CD4-positive, CD25-positive, alpha-beta regulatory T cell (primary cell): ENCODE data around the gene TFPI. TPM values are rescaled to one million over a fixed set of nuclear protein-coding genes. Genes with fewer than 3 reads are reported as not detected.
"Not testable (repeated sequence)": the region's sequence is repeated elsewhere in the genome, so short reads cannot be mapped to it uniquely, and the experiment has no call there.

Source experiments
- ATAC-seq, 2 donors: fragments of 150-1000 bp; cut with Tn5 transposase; one replicate each; pipeline ENCODE4 v1.10.0; 2021; ENCODE audit warnings: low read depth in 2 of 2, moderate number of reproducible peaks in 2 of 2, moderate library complexity in 1 of 2
- DNase-seq, 3 donors: peaks; one replicate each; pipeline versions ENCODE4 v3.0.0 to v3.0.0-alpha.2; 2012 to 2022; ENCODE audit warnings: mixed read lengths in 1 of 3
- H3K27ac ChIP-seq: one replicate; pipeline ENCODE4 v1.7.0; 2013; ENCODE audit warnings: mild to moderate bottlenecking, low read length; ENCODE audit not compliant: insufficient read depth, poor library complexity, severe bottlenecking
- H3K27me3 ChIP-seq: one replicate; pipeline ENCODE4 v1.7.0; 2013; ENCODE audit warnings: low read length; ENCODE audit not compliant: control insufficient read depth, insufficient read depth
- H3K36me3 ChIP-seq: one replicate; pipeline ENCODE4 v1.7.0; 2013; ENCODE audit warnings: mild to moderate bottlenecking, low read length, moderate library complexity; ENCODE audit not compliant: control insufficient read depth, insufficient read depth
- H3K4me1 ChIP-seq: 2 replicates; pipeline ENCODE4 v1.7.0; 2013; ENCODE audit warnings: mild to moderate bottlenecking, low read length; ENCODE audit not compliant: insufficient read depth, control insufficient read depth, poor library complexity, severe bottlenecking
- H3K4me3 ChIP-seq: one replicate; pipeline ENCODE4 v1.7.0; 2013; ENCODE audit warnings: low read depth, mild to moderate bottlenecking, low read length, moderate library complexity
- H3K9me3 ChIP-seq, 2 experiments: 1 replicate in 1 of 2; 2 replicates in 1 of 2; pipeline ENCODE4 v1.7.0; 2013; ENCODE audit warnings: low read length in 2 of 2, mild to moderate bottlenecking in 1 of 2, moderate library complexity in 1 of 2; ENCODE audit not compliant: control insufficient read depth in 2 of 2
- H3K27ac Mint-ChIP-seq, 3 donors: one replicate each; pipeline ENCODE4 v1.8.0; 2020 to 2022; ENCODE audit warnings: mild to moderate bottlenecking in 3 of 3, mixed read lengths in 3 of 3, moderate library complexity in 2 of 3
- H3K27me3 Mint-ChIP-seq: one replicate; pipeline ENCODE4 v1.8.0; 2022; ENCODE audit warnings: mild to moderate bottlenecking, mixed read lengths
- H3K36me3 Mint-ChIP-seq: one replicate; pipeline ENCODE4 v1.8.0; 2020; ENCODE audit warnings: mixed read lengths
- H3K4me1 Mint-ChIP-seq, 4 donors: one replicate each; pipeline ENCODE4 v1.8.0; 2020 to 2022; ENCODE audit warnings: mixed read lengths in 4 of 4, mild to moderate bottlenecking in 1 of 4
- H3K4me3 Mint-ChIP-seq, 4 donors: one replicate each; pipeline ENCODE4 v1.8.0; 2020 to 2022; ENCODE audit warnings: mild to moderate bottlenecking in 4 of 4, mixed read lengths in 4 of 4, moderate library complexity in 3 of 4
- H3K9me3 Mint-ChIP-seq, 7 donors: one replicate each; pipeline ENCODE4 v1.8.0; 2020 to 2022; ENCODE audit warnings: mixed read lengths in 7 of 7, mild to moderate bottlenecking in 3 of 7, moderate library complexity in 2 of 7
- polyA plus RNA-seq, 4 donors: library from polyadenylated mRNA; unstranded; fragments of 300-500 nt; fragmentation: Illumina TruSeq; gene quantifications; one replicate each; pipeline ENCODE4 v1.2.3, GENCODE V29; 2021
- total RNA-seq: library from RNA; stranded (reverse); gene quantifications from one replicate; pipeline ENCODE4 v1.2.3, GENCODE V29; 2022

TFPI gene
- total and polyA plus RNA-seq, 5 donors from 2014 or later = 1.3 TPM; not detected in 4

- Histone ChIP-seq H3K9me3 (no peaks in the 10 kb centered on the region), H3K27me3 (no peaks in the 10 kb centered on the region), H3K36me3 (no peaks in the 10 kb centered on the region), H3K4me1 (no peaks in the 10 kb centered on the region), H3K4me3 (no peak overlapping the region), H3K27ac (no peak overlapping the region)
- Mint-ChIP-seq H3K36me3 (no peaks in the 10 kb centered on the region), H3K9me3 (peaks cover 0 to 8% (median 5%) of the 10 kb centered on the region in 7 donors), H3K27me3 (no peaks in the 10 kb centered on the region), H3K4me3 (no peak overlapping the region), H3K27ac (no peak overlapping the region), H3K4me1 (no peaks in the 10 kb centered on the region)
- DNase-seq (no peak), ATAC-seq (no peak)
Observed at GRCh38 chr2:187569042-187569441, 14.8 kb upstream of the TFPI start.

DNA sequence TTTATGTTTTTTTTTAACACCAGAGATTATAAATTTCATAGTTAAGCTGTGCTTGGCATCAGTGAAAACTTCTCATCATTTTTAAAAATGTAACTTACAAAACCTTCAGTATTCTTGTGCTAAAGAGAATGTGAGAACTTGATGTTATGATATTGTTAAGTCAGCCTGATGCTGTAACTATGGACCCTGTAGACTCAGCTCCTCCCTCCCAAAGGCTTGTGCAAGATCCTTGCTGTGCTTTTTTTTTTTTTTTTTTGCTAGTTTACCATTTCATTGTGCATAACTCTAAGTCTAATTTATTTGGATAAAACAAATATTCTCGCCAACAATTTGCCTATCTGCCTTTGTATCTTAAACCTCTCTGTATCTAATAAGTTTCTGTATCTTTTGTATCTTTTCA, 12.9 kb upstream of the TFPI start:
- no peaks in the 10 kb centered on the region for H3K36me3 Mint-ChIP-seq

DNA sequence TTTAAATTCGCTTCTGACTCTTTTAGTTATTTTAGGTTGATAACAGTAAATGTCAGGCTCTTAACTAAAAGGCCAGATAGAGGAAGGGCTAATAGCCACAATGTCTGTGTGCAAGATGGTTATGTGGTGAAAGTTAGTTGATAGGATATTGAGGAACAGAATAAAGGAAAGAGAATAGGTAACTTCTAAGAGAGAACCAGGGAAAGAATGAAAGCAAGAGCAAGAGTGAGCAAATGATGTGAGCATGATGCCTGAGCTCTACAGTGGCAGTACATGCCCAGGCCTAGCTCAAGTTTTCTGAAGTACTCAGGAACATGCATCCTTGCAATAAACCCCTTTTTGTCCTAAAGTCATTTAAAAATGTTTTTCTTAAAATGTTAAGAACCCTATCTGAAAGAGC, 12.5 kb upstream of the TFPI start:
- H3K27me3 Mint-ChIP-seq = no peaks in the 10 kb centered on the region
- Histone ChIP-seq H3K27me3 (no peaks in the 10 kb centered on the region), H3K27ac (no peak overlapping the region), H3K4me3 (no peak overlapping the region), H3K4me1 (no peaks in the 10 kb centered on the region), H3K36me3 (no peaks in the 10 kb centered on the region), H3K9me3 (no peaks in the 10 kb centered on the region)
- H3K27ac Mint-ChIP-seq = no peak overlapping the region
- peaks cover 0 to 5% (median 0%) of the 10 kb centered on the region in 7 donors for H3K9me3 Mint-ChIP-seq
- DNase-seq (no peak), ATAC-seq (no peak)
- H3K36me3 Mint-ChIP-seq = no peaks in the 10 kb centered on the region
- H3K4me1 Mint-ChIP-seq = no peaks in the 10 kb centered on the region
- H3K4me3 Mint-ChIP-seq = no peak overlapping the region

More for the DNA sequence above, 12.9 kb upstream of the TFPI start:
- no peaks in the 10 kb centered on the region for H3K27me3 Mint-ChIP-seq
- no peak for DNase-seq
- H3K4me1 ChIP-seq = no peaks in the 10 kb centered on the region
- H3K4me3 Mint-ChIP-seq = no peak overlapping the region
- no peaks in the 10 kb centered on the region for H3K36me3 ChIP-seq
- H3K27ac Mint-ChIP-seq = no peak overlapping the region
- no peaks in the 10 kb centered on the region for H3K4me1 Mint-ChIP-seq
- H3K27ac ChIP-seq = no peak overlapping the region
- H3K27me3 ChIP-seq = no peaks in the 10 kb centered on the region
- no peak overlapping the region for H3K4me3 ChIP-seq
- H3K9me3 ChIP-seq = no peaks in the 10 kb centered on the region
- no peak for ATAC-seq
- peaks cover 0 to 5% (median 0%) of the 10 kb centered on the region in 7 donors for H3K9me3 Mint-ChIP-seq

GRCh38 chr2:187566266-187566665, 12.0 kb upstream of the TFPI start:
- Histone ChIP-seq H3K9me3 (no peaks in the 10 kb centered on the region), H3K36me3 (no peaks in the 10 kb centered on the region), H3K4me1 (no peaks in the 10 kb centered on the region), H3K27ac (no peak overlapping the region), H3K4me3 (no peak overlapping the region), H3K27me3 (no peaks in the 10 kb centered on the region)
- no peak for ATAC-seq
- no peaks in the 10 kb centered on the region for H3K27me3 Mint-ChIP-seq
- no peaks in the 10 kb centered on the region for H3K36me3 Mint-ChIP-seq
- H3K27ac Mint-ChIP-seq = no peak overlapping the region
- DNase-seq = no peak
- H3K4me3 Mint-ChIP-seq = no peak overlapping the region
- no peaks in the 10 kb centered on the region for H3K4me1 Mint-ChIP-seq
- H3K9me3 Mint-ChIP-seq = peaks cover 0 to 4% (median 0%) of the 10 kb centered on the region in 7 donors

DNA sequence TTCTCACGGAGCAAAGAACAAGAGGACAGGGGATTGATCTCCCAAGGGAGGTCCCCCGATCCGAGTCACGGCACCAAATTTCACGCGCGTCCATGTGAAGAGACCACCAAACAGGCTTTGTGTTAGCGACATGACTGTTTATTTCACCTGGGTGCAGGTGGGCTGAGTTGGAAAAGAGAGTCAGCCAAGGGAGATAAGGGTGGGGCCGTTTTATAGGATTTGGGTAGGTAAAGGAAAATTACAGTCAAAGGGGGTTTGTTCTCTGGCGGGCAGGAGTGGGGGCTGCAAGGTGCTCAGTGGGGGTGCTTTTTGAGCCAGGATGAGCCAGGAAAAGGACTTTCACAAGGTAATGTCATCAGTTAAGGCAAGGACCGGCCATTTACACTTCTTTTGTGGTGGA, 11.4 kb upstream of the TFPI start:
- not testable (repeated sequence) for H3K27me3 ChIP-seq, H3K4me1 ChIP-seq, H3K27me3 Mint-ChIP-seq, H3K27ac Mint-ChIP-seq, ATAC-seq, H3K4me3 ChIP-seq, H3K36me3 Mint-ChIP-seq, H3K36me3 ChIP-seq, H3K4me1 Mint-ChIP-seq, H3K9me3 Mint-ChIP-seq, DNase-seq, H3K9me3 ChIP-seq, H3K4me3 Mint-ChIP-seq, H3K27ac ChIP-seq

GRCh38 chr2:187556493-187556892, 2.3 kb upstream of the TFPI start:
- not testable (repeated sequence) for H3K36me3 ChIP-seq

DNA sequence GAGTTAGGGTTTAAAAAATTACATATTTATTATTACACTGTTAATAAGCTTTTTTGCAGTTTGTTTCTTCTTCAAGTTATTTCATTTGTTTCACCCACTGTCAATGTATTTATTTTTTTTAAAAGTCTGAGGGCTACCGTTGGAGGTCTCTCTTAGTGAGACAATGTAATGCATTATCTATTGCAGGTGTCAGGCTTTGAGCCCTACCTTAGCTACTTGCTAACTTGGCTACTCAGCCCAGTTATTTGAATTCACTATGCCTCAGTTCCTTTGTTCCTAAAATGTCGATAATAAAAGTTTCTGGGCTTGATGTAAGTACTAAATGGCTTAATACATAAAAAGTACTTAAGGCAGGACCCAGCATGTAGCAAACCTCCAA, 458 bp upstream of the TFPI start:
- H3K27me3 Mint-ChIP-seq = no peaks in the 10 kb centered on the region
- peaks cover 0 to 4% (median 0%) of the 10 kb centered on the region in 4 donors for H3K4me1 Mint-ChIP-seq
- ATAC-seq (no peak), DNase-seq (no peak)
- peaks cover 0 to 2% (median 0%) of the 10 kb centered on the region in 7 donors for H3K9me3 Mint-ChIP-seq
- Histone ChIP-seq H3K27ac (no peak overlapping the region), H3K36me3 (no peaks in the 10 kb centered on the region), H3K4me3 (no peak overlapping the region), H3K4me1 (no peaks in the 10 kb centered on the region), H3K9me3 (no peaks in the 10 kb centered on the region), H3K27me3 (no peaks in the 10 kb centered on the region)
- no peak overlapping the region for H3K4me3 Mint-ChIP-seq
- no peaks in the 10 kb centered on the region for H3K36me3 Mint-ChIP-seq
- no peak overlapping the region for H3K27ac Mint-ChIP-seq

More at GRCh38 chr2:187556493-187556892, 2.3 kb upstream of the TFPI start:
- H3K27ac ChIP-seq, DNase-seq, H3K27ac Mint-ChIP-seq, H3K9me3 ChIP-seq, H3K27me3 Mint-ChIP-seq, H3K4me3 ChIP-seq, ATAC-seq, H3K9me3 Mint-ChIP-seq, H3K27me3 ChIP-seq, H3K4me1 ChIP-seq, H3K36me3 Mint-ChIP-seq, H3K4me3 Mint-ChIP-seq, H3K4me1 Mint-ChIP-seq: not testable (repeated sequence)

GRCh38 chr2:187552828-187553681, 1.2 kb downstream of the TFPI start:
- DNase-seq = peak in 1 of 3 donors; percentile 3
- no peaks in the 10 kb centered on the region for H3K36me3 ChIP-seq
- Mint-ChIP-seq H3K36me3 (no peaks in the 10 kb centered on the region), H3K27ac (no peak overlapping the region), H3K4me1 (peaks cover 0 to 4% (median 0%) of the 10 kb centered on the region in 4 donors), H3K9me3 (peaks cover 0 to 2% (median 0%) of the 10 kb centered on the region in 7 donors), H3K4me3 (no peak overlapping the region), H3K27me3 (no peaks in the 10 kb centered on the region)
- no peak overlapping the region for H3K27ac ChIP-seq
- ATAC-seq = no peak
- H3K9me3 ChIP-seq = no peaks in the 10 kb centered on the region
- no peaks in the 10 kb centered on the region for H3K27me3 ChIP-seq
- H3K4me3 ChIP-seq = no peak overlapping the region
- H3K4me1 ChIP-seq = no peaks in the 10 kb centered on the region
